ENCODE data around the gene GPR150. TPM values are rescaled to one million over a fixed set of nuclear protein-coding genes. Genes with fewer than 3 reads are reported as not detected.

Gene GPR150
- total RNA-seq, 1 experiment from 2014 or later = 0.54 TPM

GRCh38 chr5:95624368-95624767, 4.5 kb downstream of the GPR150 start:
- in situ Hi-C loops (cut with HindIII; ENCODE audit: low pct_unique_long_range_greater_than_20kb, low sequenced_read_pairs) = no loop called here
- no peak for TF ChIP-seq TCF7L2 (IDR thresholded peaks at IDR 0.05; ENCODE audit: low read depth, low read length)
- TF ChIP-seq POLR2AphosphoS5 (IDR thresholded peaks at IDR 0.05; ENCODE audit: low read depth, low read length) = no peak
- TF ChIP-seq REST (IDR thresholded peaks at IDR 0.05; ENCODE audit: insufficient read depth in 1 of 2, low read depth in 2 of 2, low read length in 1 of 2) = no peak
- no peak for TF ChIP-seq SIN3A (IDR thresholded peaks at IDR 0.05; ENCODE audit: borderline replicate concordance, insufficient read depth, low read depth, low read length)
- TF ChIP-seq CTCF (IDR thresholded peaks at IDR 0.05) = no peak
- CTCF ChIA-PET = no interaction called here
- POLR2A ChIA-PET = no interaction called here
- Histone ChIP-seq H3K4me1 (ENCODE audit: control insufficient read depth, insufficient read depth, low read length) (peaks cover 6% of the 10 kb centered on the region; the same call in 1 of the 2 replicates), H3K27me3 (ENCODE audit: control insufficient read depth, insufficient read depth, low read length) (no peaks in the 10 kb centered on the region), H3K27ac (ENCODE audit: low read length) (no peak overlapping the region), H3K9me3 (ENCODE audit: control insufficient read depth, insufficient read depth, low read depth, low read length) (no peaks in the 10 kb centered on the region), H3K36me3 (ENCODE audit: control insufficient read depth, insufficient read depth, low read length) (no peaks in the 10 kb centered on the region), H3K4me3 (ENCODE audit: low read depth in 2 of 2, low read length in 2 of 2) (no peak overlapping the region)
- ATAC-seq (no peak), DNase-seq (ENCODE audit: low read depth, low spot score) (no peak)
- no TSS peak for BruUV-seq (replicated peaks)
- intact Hi-C loops (cut with micrococcal nuclease; ENCODE audit: unreplicated experiment) = no loop called here

- POLR2A ChIA-PET = no interaction called here
Measured at GRCh38 chr5:95626701-95627100, 6.8 kb downstream of the GPR150 start.

More at GRCh38 chr5:95626701-95627100, 6.8 kb downstream of the GPR150 start:
- in situ Hi-C loops (cut with HindIII; ENCODE audit: low pct_unique_long_range_greater_than_20kb, low sequenced_read_pairs) (no loop called here), intact Hi-C loops (cut with micrococcal nuclease; ENCODE audit: unreplicated experiment) (no loop called here)
- Histone ChIP-seq H3K27me3 (ENCODE audit: control insufficient read depth, insufficient read depth, low read length) (no peaks in the 10 kb centered on the region), H3K27ac (ENCODE audit: low read length) (no peak overlapping the region), H3K36me3 (ENCODE audit: control insufficient read depth, insufficient read depth, low read length) (no peaks in the 10 kb centered on the region), H3K4me3 (ENCODE audit: low read depth in 2 of 2, low read length in 2 of 2) (no peak overlapping the region), H3K9me3 (ENCODE audit: control insufficient read depth, insufficient read depth, low read depth, low read length) (no peaks in the 10 kb centered on the region), H3K4me1 (ENCODE audit: control insufficient read depth, insufficient read depth, low read length) (peaks cover 7% of the 10 kb centered on the region; the same call in 1 of the 2 replicates)
- ATAC-seq = no peak
- TF ChIP-seq SIN3A (IDR thresholded peaks at IDR 0.05; ENCODE audit: borderline replicate concordance, insufficient read depth, low read depth, low read length) (no peak), TCF7L2 (IDR thresholded peaks at IDR 0.05; ENCODE audit: low read depth, low read length) (no peak), POLR2AphosphoS5 (IDR thresholded peaks at IDR 0.05; ENCODE audit: low read depth, low read length) (no peak), REST (IDR thresholded peaks at IDR 0.05; ENCODE audit: insufficient read depth in 1 of 2, low read depth in 2 of 2, low read length in 1 of 2) (no peak), CTCF (IDR thresholded peaks at IDR 0.05) (no peak)
- CTCF ChIA-PET = no interaction called here
- no TSS peak for BruUV-seq (replicated peaks)
- no peak for DNase-seq (ENCODE audit: low read depth, low spot score)
